Raji (cell line): ENCODE results near the gene WNT7B.

ENCODE experiments used
- POLR2A ChIP-seq: IDR thresholded peaks from 2 replicates; pipeline ENCODE4 v1.6.1; 2011; ENCODE audit warnings: low read depth, low read length, control low read depth; ENCODE audit not compliant: insufficient read depth

The WNT7B gene

DNA sequence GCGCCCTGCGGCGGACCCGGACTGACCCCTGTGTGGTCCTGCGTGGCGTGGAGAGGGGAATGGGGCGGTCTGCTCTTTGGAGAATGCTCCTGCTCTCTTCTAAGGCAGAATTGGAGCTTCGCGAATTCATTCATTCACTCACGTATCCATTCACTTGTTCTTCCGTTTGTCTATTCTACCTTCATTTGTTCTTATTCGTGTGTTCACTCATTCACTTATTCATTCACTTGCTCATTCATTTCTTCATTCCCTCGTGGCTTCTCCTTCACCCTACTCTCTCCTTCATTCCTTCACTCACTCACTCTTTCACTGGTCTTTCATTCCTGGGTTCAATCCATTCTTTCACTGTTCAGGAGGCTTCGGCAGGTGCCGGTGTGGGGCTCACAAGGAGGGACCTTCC is 69.6 kb downstream of the WNT7B start:
- no peak for TF ChIP-seq POLR2A

- TF ChIP-seq POLR2A: no peak
These were observed 70.0 kb downstream of the WNT7B start for GRCh38 chr22:45906946-45907345.

DNA sequence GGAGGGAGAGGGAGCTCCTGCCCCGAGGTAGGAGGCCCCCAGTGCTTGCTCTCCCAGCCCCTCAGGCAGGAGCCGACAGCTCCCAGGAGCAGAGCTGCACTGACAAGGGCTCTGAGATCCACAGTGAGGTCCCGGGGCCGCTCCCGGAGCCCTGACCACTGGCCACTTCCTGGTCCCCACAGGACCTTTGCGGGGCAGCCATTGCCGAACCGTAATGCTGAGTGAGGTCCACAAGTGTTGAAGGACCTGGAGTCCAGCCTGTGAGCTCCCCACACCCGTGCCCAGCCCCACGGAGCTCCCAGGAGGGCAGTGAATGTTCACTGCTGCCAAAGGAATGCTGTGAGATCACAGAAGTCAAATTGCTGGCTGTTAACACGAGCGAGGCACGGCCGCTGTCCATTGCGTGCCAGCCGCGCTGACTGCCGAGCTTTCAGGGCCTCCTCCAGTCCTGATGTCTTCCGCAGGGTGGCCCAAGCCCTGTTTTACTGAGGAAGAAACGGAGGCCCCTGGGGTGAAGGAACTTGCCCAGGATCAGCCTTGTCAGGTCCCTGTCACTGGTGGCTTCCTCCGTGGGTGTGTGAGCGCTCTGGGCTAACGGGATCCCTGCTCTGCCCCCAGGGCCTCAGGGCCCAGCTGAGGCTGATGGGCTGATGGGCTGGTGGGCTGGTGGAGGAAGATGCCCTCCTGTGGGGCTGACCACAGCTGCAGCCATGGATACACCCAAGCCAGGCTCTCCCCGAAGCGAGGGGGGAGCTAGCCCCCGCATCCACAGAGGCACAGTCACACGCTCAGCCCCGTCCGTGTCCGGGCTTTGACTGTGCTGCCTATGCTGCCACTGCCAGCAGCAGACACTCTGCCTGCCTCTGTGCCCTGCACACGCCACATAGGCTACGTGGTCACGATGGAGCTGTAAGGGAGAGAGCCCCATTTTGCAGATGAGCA is 70.8 kb downstream of the WNT7B start:
- TF ChIP-seq POLR2A: no peak

DNA sequence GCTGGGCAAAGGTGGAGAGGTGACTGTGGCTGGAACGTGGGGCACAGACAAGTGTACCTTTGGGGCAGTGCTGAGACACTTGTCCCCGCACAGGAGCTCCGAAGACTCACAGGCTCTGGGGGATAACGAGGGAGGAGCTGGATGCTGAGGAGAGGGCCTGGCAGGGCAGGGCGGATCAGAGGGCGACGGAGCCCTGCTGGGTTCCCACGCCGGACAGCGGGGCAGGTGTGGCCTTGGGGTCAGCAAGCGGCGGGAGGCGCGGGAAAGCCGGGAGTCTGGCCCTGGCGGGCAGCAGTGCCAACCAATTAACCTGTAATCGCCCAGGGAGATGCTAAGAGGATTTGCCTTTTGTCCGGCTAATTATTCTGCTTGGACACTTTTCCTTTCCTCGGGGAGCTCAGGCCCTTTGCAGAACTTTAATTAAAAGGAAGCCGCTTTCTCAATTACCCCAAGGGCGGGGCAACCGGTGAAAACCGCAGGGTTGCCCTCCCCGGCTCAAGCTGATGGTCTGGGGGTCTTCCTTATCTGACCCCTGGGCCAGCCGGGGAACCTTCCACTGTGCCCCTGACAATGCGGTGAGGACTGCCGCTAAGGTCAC is 71.5 kb downstream of the WNT7B start:
- no peak for TF ChIP-seq POLR2A

- no peak for TF ChIP-seq POLR2A
These were observed 72.7 kb downstream of the WNT7B start for GRCh38 chr22:45904236-45904635.

- TF ChIP-seq POLR2A: no peak
These were observed 73.4 kb downstream of the WNT7B start for GRCh38 chr22:45903355-45904135.

DNA sequence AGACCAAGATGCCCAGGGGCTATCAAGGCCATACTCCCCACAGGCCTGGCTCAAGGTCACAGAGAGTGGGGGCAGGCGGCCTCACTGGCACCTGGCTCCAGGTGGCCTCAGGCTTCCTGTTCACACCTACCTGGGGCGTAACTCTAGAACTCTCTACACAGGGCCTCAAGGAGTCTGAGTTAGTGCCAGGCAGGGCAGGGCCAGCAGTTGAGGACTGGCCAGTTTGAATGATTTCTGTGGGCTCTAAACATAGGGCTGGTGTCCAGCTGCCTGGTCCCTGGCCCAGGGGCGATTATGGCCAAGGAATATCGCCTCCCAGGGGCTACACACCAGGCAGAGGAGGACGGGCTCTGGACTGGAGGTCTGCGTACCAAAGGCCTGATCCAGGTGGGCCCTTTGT is 79.2 kb downstream of the WNT7B start:
- no peak for TF ChIP-seq POLR2A

DNA sequence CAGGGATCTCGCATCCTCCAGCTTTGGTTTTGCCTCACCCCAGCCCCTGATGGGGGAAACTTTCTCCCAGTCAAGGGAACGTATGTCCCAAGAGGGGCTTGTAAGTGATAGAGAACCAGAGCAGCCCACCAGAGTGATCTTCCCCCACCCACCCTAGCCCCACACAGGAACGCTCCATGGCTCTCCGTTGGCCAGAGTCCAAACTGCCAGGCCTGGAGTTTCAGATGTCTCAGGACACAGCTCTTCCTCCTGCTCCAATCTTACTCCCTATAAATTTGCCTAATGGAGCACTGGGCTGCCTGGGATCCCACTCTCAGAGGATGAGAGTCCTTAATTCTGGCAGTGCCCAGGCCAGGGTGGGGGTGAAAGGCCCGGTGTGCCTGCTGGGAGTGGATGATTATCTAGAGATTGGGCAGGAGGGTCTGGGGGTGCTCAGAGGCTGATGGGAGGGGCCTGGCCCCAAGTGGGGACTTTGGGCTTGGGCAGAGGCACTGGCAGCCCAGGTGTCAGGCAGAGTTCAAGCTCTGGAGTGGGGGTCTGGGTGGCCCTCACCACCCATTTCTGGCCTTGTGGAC is 79.9 kb downstream of the WNT7B start:
- no peak for TF ChIP-seq POLR2A

- TF ChIP-seq POLR2A: no peak
These were observed 80.6 kb downstream of the WNT7B start for GRCh38 chr22:45896153-45896951.

DNA sequence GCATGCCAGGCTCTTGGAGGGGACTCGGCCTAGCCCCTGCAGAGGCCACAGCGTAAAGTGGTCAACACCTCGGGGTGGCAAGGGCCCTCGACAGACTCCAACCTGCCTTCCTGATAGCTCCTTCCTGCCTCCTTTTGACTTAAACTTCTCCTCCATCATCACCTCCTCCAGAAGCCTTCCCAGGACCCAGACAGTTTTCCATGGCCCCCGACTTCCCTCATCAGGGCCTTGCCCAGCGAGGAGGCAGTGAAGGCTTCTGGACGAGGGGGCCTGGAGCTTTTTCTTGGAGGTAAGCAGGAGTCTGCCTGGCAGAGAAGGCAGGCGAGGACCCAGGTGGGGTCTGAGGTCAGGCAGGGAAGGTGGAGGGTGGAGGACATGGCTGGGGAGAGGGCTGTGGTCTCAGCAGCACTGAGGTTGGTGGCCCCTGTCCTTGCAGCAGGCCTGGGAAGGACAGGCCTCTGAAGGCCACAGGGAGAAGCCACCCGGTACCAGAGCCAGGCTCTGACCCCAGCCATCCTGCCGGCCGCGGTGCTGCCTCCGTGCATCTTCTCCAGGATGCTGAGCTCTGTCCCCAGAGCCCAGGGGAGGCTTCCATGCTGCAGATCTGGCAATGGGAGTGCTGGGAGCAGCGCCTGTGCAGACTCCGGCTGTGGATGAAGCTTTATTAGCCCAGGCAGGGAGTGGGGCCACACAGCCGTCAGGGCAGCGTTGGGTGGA is 81.4 kb downstream of the WNT7B start:
- TF ChIP-seq POLR2A: no peak

GRCh38 chr22:45893516-45893915 is 83.4 kb downstream of the WNT7B start:
- TF ChIP-seq POLR2A: no peak

DNA sequence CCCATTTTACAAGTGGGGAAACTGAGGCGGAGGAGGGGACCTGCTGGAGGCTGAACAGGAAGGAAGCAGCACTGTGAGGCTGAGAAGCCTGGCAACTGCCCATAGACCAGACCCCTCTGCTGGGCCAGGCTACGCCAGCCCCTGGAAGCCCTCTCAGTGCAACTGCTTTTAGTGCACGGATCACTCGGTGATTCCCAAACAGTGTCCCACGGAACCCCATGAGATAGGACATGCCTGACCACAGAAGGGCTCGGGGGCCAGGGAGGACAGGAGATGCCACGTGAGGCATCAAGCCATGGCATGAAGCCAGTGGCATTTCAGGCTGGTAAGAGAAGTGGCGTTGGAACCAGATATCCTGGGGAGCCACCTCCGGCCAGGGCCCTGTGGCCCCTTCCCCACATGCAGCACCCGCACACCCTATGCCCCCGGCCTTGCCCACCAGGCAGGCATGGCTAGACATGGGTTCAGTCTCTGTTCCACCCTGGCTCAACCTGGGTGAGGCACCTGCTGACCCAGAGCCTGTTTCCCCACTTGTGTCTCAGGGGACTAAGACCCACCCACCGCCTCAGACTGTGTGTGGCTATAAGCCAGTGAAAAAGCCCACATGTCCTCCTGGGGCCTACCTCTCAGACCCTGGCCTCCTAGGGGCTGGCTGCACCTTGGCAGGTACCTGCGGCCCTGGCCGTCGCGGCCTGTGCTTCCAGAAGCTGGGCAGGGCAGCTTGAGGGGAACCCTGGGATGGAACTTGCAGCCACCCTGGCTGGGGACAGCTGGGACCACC is 84.1 kb downstream of the WNT7B start:
- no peak for TF ChIP-seq POLR2A

DNA sequence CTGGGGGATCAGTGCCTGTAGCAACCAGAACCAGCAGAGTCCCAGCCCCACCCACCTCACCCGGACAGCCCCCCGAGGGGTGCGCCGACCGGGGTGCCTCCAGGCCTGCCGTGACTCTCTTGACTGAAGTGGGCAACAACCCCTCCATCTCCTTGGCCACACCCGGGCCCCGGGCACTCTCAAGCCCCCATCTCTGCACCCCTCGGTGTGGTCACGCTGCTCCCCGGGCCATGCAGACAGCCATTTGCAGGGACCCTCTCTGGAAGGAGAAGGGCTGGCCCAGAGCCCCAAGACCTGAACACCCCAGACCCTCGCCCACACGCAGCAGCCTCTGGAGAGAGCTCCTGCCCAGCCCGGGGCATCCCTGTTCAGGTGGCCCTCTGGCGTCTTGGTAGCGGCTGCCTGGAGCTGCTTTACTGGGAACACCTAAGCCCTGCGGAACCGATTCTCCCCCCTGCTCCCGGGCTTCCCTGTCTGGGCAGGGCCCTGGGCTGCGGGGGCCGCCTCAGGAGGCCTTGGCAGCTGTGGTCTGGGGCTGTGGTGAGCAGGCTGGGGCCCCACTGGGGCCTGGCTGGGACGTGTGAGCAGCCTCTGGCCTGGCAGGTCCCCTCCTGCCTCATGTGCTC is 84.9 kb downstream of the WNT7B start:
- no peak for TF ChIP-seq POLR2A
